ENCODE results near the gene CCT6A.
"Not testable (repeated sequence)": the region's sequence is repeated elsewhere in the genome, so short reads cannot be mapped to it uniquely, and the experiment has no call there.

The CCT6A gene

GRCh38 chr7:56031556-56031955, 20.0 kb upstream of the CCT6A start:
- H3K4me3 ChIP-seq (ENCODE audit: low read length); H3K9me3 ChIP-seq (replicated peaks; ENCODE audit: low read length): not testable (repeated sequence)
- peaks cover 15% of the 10 kb centered on the region for H3K36me3 ChIP-seq (ENCODE audit: insufficient read depth, low read length)

GRCh38 chr7:56032578-56032977, 19.0 kb upstream of the CCT6A start:
- not testable (repeated sequence) for H3K27me3 ChIP-seq (ENCODE audit: control insufficient read depth, insufficient read depth, low read length); H3K9me3 ChIP-seq (replicated peaks; ENCODE audit: low read length); H3K4me3 ChIP-seq (ENCODE audit: low read length); H3K9ac ChIP-seq (ENCODE audit: low read depth, low read length); H3K4me1 ChIP-seq (ENCODE audit: control insufficient read depth, insufficient read depth, low read length); H3K4me2 ChIP-seq (ENCODE audit: low read length)
- peaks cover 15% of the 10 kb centered on the region for H3K36me3 ChIP-seq (ENCODE audit: insufficient read depth, low read length)

More at GRCh38 chr7:56031556-56031955, 20.0 kb upstream of the CCT6A start:
- not testable (repeated sequence) for H3K27me3 ChIP-seq (ENCODE audit: control insufficient read depth, insufficient read depth, low read length); H3K4me1 ChIP-seq (ENCODE audit: control insufficient read depth, insufficient read depth, low read length); H3K9ac ChIP-seq (ENCODE audit: low read depth, low read length); H3K4me2 ChIP-seq (ENCODE audit: low read length)

GRCh38 chr7:56033671-56034432, 17.7 kb upstream of the CCT6A start:
- H3K4me2 ChIP-seq (ENCODE audit: low read length): peak overlapping the region; percentile 100
- H3K4me1 ChIP-seq (ENCODE audit: control insufficient read depth, insufficient read depth, low read length): no peaks in the 10 kb centered on the region
- H3K4me3 ChIP-seq (ENCODE audit: low read length): peak overlapping the region; percentile 99
- H3K9ac ChIP-seq (ENCODE audit: low read depth, low read length): peak overlapping the region; percentile 77
- no peaks in the 10 kb centered on the region for H3K9me3 ChIP-seq (replicated peaks; ENCODE audit: low read length)
- H3K36me3 ChIP-seq (ENCODE audit: insufficient read depth, low read length): peaks cover 15% of the 10 kb centered on the region
- H3K27me3 ChIP-seq (ENCODE audit: control insufficient read depth, insufficient read depth, low read length): no peaks in the 10 kb centered on the region

GRCh38 chr7:56040730-56041129, 10.8 kb upstream of the CCT6A start:
- Histone ChIP-seq H3K9ac (ENCODE audit: low read depth, low read length) (no peak overlapping the region), H3K4me3 (ENCODE audit: low read length) (no peak overlapping the region)

GRCh38 chr7:56045758-56046157, 5.8 kb upstream of the CCT6A start:
- not testable (repeated sequence) for H3K9ac ChIP-seq (ENCODE audit: low read depth, low read length); H3K36me3 ChIP-seq (ENCODE audit: insufficient read depth, low read length); H3K9me3 ChIP-seq (replicated peaks; ENCODE audit: low read length); H3K4me3 ChIP-seq (ENCODE audit: low read length); H3K4me2 ChIP-seq (ENCODE audit: low read length); H3K27me3 ChIP-seq (ENCODE audit: control insufficient read depth, insufficient read depth, low read length)
- peaks cover 17% of the 10 kb centered on the region for H3K4me1 ChIP-seq (ENCODE audit: control insufficient read depth, insufficient read depth, low read length)

More at GRCh38 chr7:56040730-56041129, 10.8 kb upstream of the CCT6A start:
- peaks cover 6% of the 10 kb centered on the region for H3K36me3 ChIP-seq (ENCODE audit: insufficient read depth, low read length)
- H3K27me3 ChIP-seq (ENCODE audit: control insufficient read depth, insufficient read depth, low read length): no peaks in the 10 kb centered on the region
- no peak overlapping the region for H3K4me2 ChIP-seq (ENCODE audit: low read length)
- H3K9me3 ChIP-seq (replicated peaks; ENCODE audit: low read length): no peaks in the 10 kb centered on the region
- H3K4me1 ChIP-seq (ENCODE audit: control insufficient read depth, insufficient read depth, low read length): no peaks in the 10 kb centered on the region

GRCh38 chr7:56046721-56047445, 4.7 kb upstream of the CCT6A start:
- Histone ChIP-seq H3K4me3 (ENCODE audit: low read length) (no peak overlapping the region), H3K36me3 (ENCODE audit: insufficient read depth, low read length) (peaks cover 6% of the 10 kb centered on the region)

GRCh38 chr7:56047446-56048116, 4.0 kb upstream of the CCT6A start:
- H3K36me3 ChIP-seq (ENCODE audit: insufficient read depth, low read length); H3K27me3 ChIP-seq (ENCODE audit: control insufficient read depth, insufficient read depth, low read length): not testable (repeated sequence)

More at GRCh38 chr7:56046721-56047445, 4.7 kb upstream of the CCT6A start:
- H3K9me3 ChIP-seq (replicated peaks; ENCODE audit: low read length): no peaks in the 10 kb centered on the region
- H3K9ac ChIP-seq (ENCODE audit: low read depth, low read length): peak overlapping the region; percentile 51
- H3K27me3 ChIP-seq (ENCODE audit: control insufficient read depth, insufficient read depth, low read length): no peaks in the 10 kb centered on the region
- H3K4me1 ChIP-seq (ENCODE audit: control insufficient read depth, insufficient read depth, low read length): peaks cover 17% of the 10 kb centered on the region
- H3K4me2 ChIP-seq (ENCODE audit: low read length): peak overlapping the region; percentile 39

GRCh38 chr7:56048245-56048644, 3.3 kb upstream of the CCT6A start:
- H3K27me3 ChIP-seq (ENCODE audit: control insufficient read depth, insufficient read depth, low read length): no peaks in the 10 kb centered on the region
- no peak overlapping the region for H3K4me3 ChIP-seq (ENCODE audit: low read length)
- no peaks in the 10 kb centered on the region for H3K9me3 ChIP-seq (replicated peaks; ENCODE audit: low read length)
- H3K4me1 ChIP-seq (ENCODE audit: control insufficient read depth, insufficient read depth, low read length): peaks cover 24% of the 10 kb centered on the region
- H3K4me2 ChIP-seq (ENCODE audit: low read length): no peak overlapping the region
- H3K36me3 ChIP-seq (ENCODE audit: insufficient read depth, low read length): peaks cover 9% of the 10 kb centered on the region
- no peak overlapping the region for H3K9ac ChIP-seq (ENCODE audit: low read depth, low read length)

More at GRCh38 chr7:56047446-56048116, 4.0 kb upstream of the CCT6A start:
- H3K9me3 ChIP-seq (replicated peaks; ENCODE audit: low read length); H3K4me3 ChIP-seq (ENCODE audit: low read length): not testable (repeated sequence)
- H3K9ac ChIP-seq (ENCODE audit: low read depth, low read length): peak overlapping the region; percentile 51
- peak overlapping the region; percentile 16 for H3K4me2 ChIP-seq (ENCODE audit: low read length)
- H3K4me1 ChIP-seq (ENCODE audit: control insufficient read depth, insufficient read depth, low read length): peaks cover 17% of the 10 kb centered on the region

- H3K4me2 ChIP-seq (ENCODE audit: low read length); H3K9me3 ChIP-seq (replicated peaks; ENCODE audit: low read length); H3K9ac ChIP-seq (ENCODE audit: low read depth, low read length); H3K4me3 ChIP-seq (ENCODE audit: low read length); H3K27me3 ChIP-seq (ENCODE audit: control insufficient read depth, insufficient read depth, low read length): not testable (repeated sequence)
- H3K36me3 ChIP-seq (ENCODE audit: insufficient read depth, low read length): peaks cover 14% of the 10 kb centered on the region
- H3K4me1 ChIP-seq (ENCODE audit: control insufficient read depth, insufficient read depth, low read length): peaks cover 28% of the 10 kb centered on the region
Observed at GRCh38 chr7:56048763-56049162, 2.8 kb upstream of the CCT6A start.

GRCh38 chr7:56051053-56051338, 569 bp upstream of the CCT6A start:
- Histone ChIP-seq H3K9ac (ENCODE audit: low read depth, low read length) (peak overlapping the region; percentile 99), H3K36me3 (ENCODE audit: insufficient read depth, low read length) (peaks cover 34% of the 10 kb centered on the region), H3K9me3 (replicated peaks; ENCODE audit: low read length) (no peaks in the 10 kb centered on the region), H3K4me2 (ENCODE audit: low read length) (peak overlapping the region; percentile 95), H3K4me1 (ENCODE audit: control insufficient read depth, insufficient read depth, low read length) (peaks cover 28% of the 10 kb centered on the region), H3K27me3 (ENCODE audit: control insufficient read depth, insufficient read depth, low read length) (no peaks in the 10 kb centered on the region), H3K4me3 (ENCODE audit: low read length) (peak overlapping the region; percentile 93)

GRCh38 chr7:56053379-56053778, 1.8 kb downstream of the CCT6A start:
- Histone ChIP-seq H3K4me3 (ENCODE audit: low read length) (peak overlapping the region; percentile 93), H3K4me1 (ENCODE audit: control insufficient read depth, insufficient read depth, low read length) (peaks cover 17% of the 10 kb centered on the region), H3K27me3 (ENCODE audit: control insufficient read depth, insufficient read depth, low read length) (no peaks in the 10 kb centered on the region), H3K36me3 (ENCODE audit: insufficient read depth, low read length) (peaks cover 53% of the 10 kb centered on the region), H3K9ac (ENCODE audit: low read depth, low read length) (peak overlapping the region; percentile 99), H3K9me3 (replicated peaks; ENCODE audit: low read length) (no peaks in the 10 kb centered on the region), H3K4me2 (ENCODE audit: low read length) (peak overlapping the region; percentile 98)
